Osteocyte (in vitro differentiated cells): ENCODE results near the gene PHGDH. TPM values are rescaled to one million over a fixed set of nuclear protein-coding genes. Genes with fewer than 3 reads are reported as not detected.

ENCODE experiments used
- DNase-seq: peaks from one replicate; pipeline ENCODE4 v3.0.0; 2021; ENCODE audit warnings: mixed read lengths; ENCODE audit not compliant: unreplicated experiment; ENCODE audit errors: extremely low spot score
- H3K27ac Mint-ChIP-seq: one replicate; pipeline ENCODE4 v1.8.0; 2021; ENCODE audit warnings: mild to moderate bottlenecking, mixed read lengths; ENCODE audit not compliant: unreplicated experiment
- H3K27me3 Mint-ChIP-seq: one replicate; pipeline ENCODE4 v1.8.0; 2021; ENCODE audit warnings: mixed read lengths; ENCODE audit not compliant: unreplicated experiment
- H3K36me3 Mint-ChIP-seq: one replicate; pipeline ENCODE4 v1.8.0; 2021; ENCODE audit warnings: mixed read lengths; ENCODE audit not compliant: unreplicated experiment
- H3K4me1 Mint-ChIP-seq: one replicate; pipeline ENCODE4 v1.8.0; 2021; ENCODE audit warnings: mixed read lengths; ENCODE audit not compliant: unreplicated experiment
- H3K4me3 Mint-ChIP-seq: one replicate; pipeline ENCODE4 v1.8.0; 2021; ENCODE audit warnings: mild to moderate bottlenecking, moderate library complexity, mixed read lengths; ENCODE audit not compliant: unreplicated experiment
- H3K9me3 Mint-ChIP-seq: one replicate; pipeline ENCODE4 v1.8.0; 2021; ENCODE audit warnings: mixed read lengths; ENCODE audit not compliant: unreplicated experiment
- CTCF ChIP-seq: fragments of 200-600 bp; sonication (generic); IDR thresholded peaks from 2 replicates; pipeline ENCODE4 v1.5.0; 2021; ENCODE audit warnings: antibody characterized with exemption, mild to moderate bottlenecking, moderate library complexity
- total RNA-seq: library from RNA; stranded (reverse); gene quantifications from 2 replicates; pipeline ENCODE4 v1.2.1, GENCODE V29; 2021

The PHGDH gene
- total RNA-seq, 1 donor from 2014 or later, result 271 TPM

GRCh38 chr1:119778886-119779560 is 67.3 kb downstream of the PHGDH start:
- TF ChIP-seq CTCF, result no peak
- Mint-ChIP-seq H3K9me3 (no peaks in the 10 kb centered on the region), H3K27ac (no peak overlapping the region), H3K4me3 (no peak overlapping the region), H3K36me3 (no peaks in the 10 kb centered on the region), H3K27me3 (peaks cover 43% of the 10 kb centered on the region), H3K4me1 (no peaks in the 10 kb centered on the region)
- DNase-seq, result no peak

GRCh38 chr1:119779869-119780356 is 68.2 kb downstream of the PHGDH start:
- DNase-seq, result no peak
- no peaks in the 10 kb centered on the region for H3K4me1 Mint-ChIP-seq
- TF ChIP-seq CTCF, result no peak

GRCh38 chr1:119781434-119782210 is 69.9 kb downstream of the PHGDH start:
- no peaks in the 10 kb centered on the region for H3K4me1 Mint-ChIP-seq
- H3K9me3 Mint-ChIP-seq, result no peaks in the 10 kb centered on the region
- H3K36me3 Mint-ChIP-seq, result no peaks in the 10 kb centered on the region
- H3K4me3 Mint-ChIP-seq, result no peak overlapping the region
- no peak overlapping the region for H3K27ac Mint-ChIP-seq
- H3K27me3 Mint-ChIP-seq, result peaks cover 56% of the 10 kb centered on the region
- TF ChIP-seq CTCF, result no peak
- DNase-seq, result no peak

More at GRCh38 chr1:119779869-119780356, 68.2 kb downstream of the PHGDH start:
- no peak overlapping the region for H3K27ac Mint-ChIP-seq
- H3K9me3 Mint-ChIP-seq, result no peaks in the 10 kb centered on the region
- peaks cover 50% of the 10 kb centered on the region for H3K27me3 Mint-ChIP-seq
- no peaks in the 10 kb centered on the region for H3K36me3 Mint-ChIP-seq
- H3K4me3 Mint-ChIP-seq, result no peak overlapping the region

GRCh38 chr1:119782631-119783325 is 71.0 kb downstream of the PHGDH start:
- H3K4me3 Mint-ChIP-seq, result no peak overlapping the region
- TF ChIP-seq CTCF, result no peak
- H3K36me3 Mint-ChIP-seq, result no peaks in the 10 kb centered on the region
- no peak overlapping the region for H3K27ac Mint-ChIP-seq
- DNase-seq, result no peak
- peaks cover 58% of the 10 kb centered on the region for H3K27me3 Mint-ChIP-seq
- H3K9me3 Mint-ChIP-seq, result no peaks in the 10 kb centered on the region
- H3K4me1 Mint-ChIP-seq, result no peaks in the 10 kb centered on the region
